Left hindlimb (tissue), 1 donor: ENCODE results near the gene GON4L.
"Not testable (repeated sequence)": the region's sequence is repeated elsewhere in the genome, so short reads cannot be mapped to it uniquely, and the experiment has no call there.

Source experiments
- DNase-seq: peaks from one replicate; pipeline ENCODE4 v3.0.0-alpha.2; 2018

The GON4L gene

GRCh38 chr1:155856975-155857930, at the start of gene GON4L:
Gene GON4L, minus strand, starts transcription at chr1:155857214. Its CDS starts 3,434 bp downstream, at chr1:155853780.
- DNase-seq: peak; percentile 92

GRCh38 chr1:155904261-155904660, 47.2 kb upstream of the GON4L start:
- no peak for DNase-seq

- DNase-seq: no peak
Measured at GRCh38 chr1:155900161-155900560, 43.1 kb upstream of the GON4L start.

- DNase-seq: no peak
Measured at GRCh38 chr1:155899683-155900082, 42.7 kb upstream of the GON4L start.

- DNase-seq: no peak
Measured at GRCh38 chr1:155898888-155899287, 41.9 kb upstream of the GON4L start.

GRCh38 chr1:155897746-155898145, 40.7 kb upstream of the GON4L start:
- DNase-seq: no peak

GRCh38 chr1:155896476-155896875, 39.5 kb upstream of the GON4L start:
- not testable (repeated sequence) for DNase-seq

- not testable (repeated sequence) for DNase-seq
Measured at GRCh38 chr1:155895617-155896016, 38.6 kb upstream of the GON4L start.

- peak; percentile 36 for DNase-seq
Measured at GRCh38 chr1:155893389-155894142, 36.6 kb upstream of the GON4L start.

GRCh38 chr1:155892796-155893195, 35.8 kb upstream of the GON4L start:
- no peak for DNase-seq

GRCh38 chr1:155890251-155890650, 33.2 kb upstream of the GON4L start:
- DNase-seq: no peak

- DNase-seq: no peak
Measured at GRCh38 chr1:155889566-155889965, 32.6 kb upstream of the GON4L start.

GRCh38 chr1:155888481-155888880, 31.5 kb upstream of the GON4L start:
- DNase-seq: no peak

GRCh38 chr1:155884982-155885381, 28.0 kb upstream of the GON4L start:
- DNase-seq: no peak

- no peak for DNase-seq
Measured at GRCh38 chr1:155884031-155884960, 27.3 kb upstream of the GON4L start.

GRCh38 chr1:155882766-155883165, 25.8 kb upstream of the GON4L start:
- DNase-seq: no peak

GRCh38 chr1:155882235-155882634, 25.2 kb upstream of the GON4L start:
- DNase-seq: no peak

- DNase-seq: no peak
Measured at GRCh38 chr1:155880950-155881349, 23.9 kb upstream of the GON4L start.

GRCh38 chr1:155880251-155880650, 23.2 kb upstream of the GON4L start:
- no peak for DNase-seq

GRCh38 chr1:155877945-155878344, 20.9 kb upstream of the GON4L start:
- no peak for DNase-seq

GRCh38 chr1:155873860-155874259, 16.8 kb upstream of the GON4L start:
- peak; percentile 47 for DNase-seq

GRCh38 chr1:155872527-155872926, 15.5 kb upstream of the GON4L start:
- no peak for DNase-seq

GRCh38 chr1:155871390-155871789, 14.4 kb upstream of the GON4L start:
- DNase-seq: peak; percentile 66
